Fibroblast of lung (primary cell): ENCODE results near the gene PCTP. TPM values are rescaled to one million over a fixed set of nuclear protein-coding genes. Genes with fewer than 3 reads are reported as not detected.
A peak's percentile ranks its signal among the peaks of the same experiment; 100 is the strongest.

Experiments
- DNase-seq, 2 donors: peaks; one replicate each; pipeline versions ENCODE4 v3.0.0 to v3.0.0-alpha.2; 2010; ENCODE audit warnings: low read depth in 2 of 2
- H2AFZ ChIP-seq: 2 replicates; pipeline ENCODE4 v1.5.1; 2012; ENCODE audit warnings: low read length, control low read depth, inconsistent platforms
- H3K27ac ChIP-seq: 2 replicates; pipeline ENCODE4 v1.5.1; 2011; ENCODE audit warnings: low read length, control low read depth; ENCODE audit not compliant: insufficient read depth
- H3K27me3 ChIP-seq: 2 replicates; pipeline ENCODE4 v1.5.1; 2011; ENCODE audit warnings: mild to moderate bottlenecking, low read length; ENCODE audit not compliant: control insufficient read depth, insufficient read depth
- H3K36me3 ChIP-seq: 2 replicates; pipeline ENCODE4 v1.5.1; 2011; ENCODE audit warnings: low read length; ENCODE audit not compliant: control insufficient read depth, insufficient read depth
- H3K4me1 ChIP-seq: 2 replicates; pipeline ENCODE4 v1.5.1; 2011; ENCODE audit warnings: low read length; ENCODE audit not compliant: control insufficient read depth, insufficient read depth; ENCODE audit errors: extremely low read depth
- H3K4me2 ChIP-seq: 2 replicates; pipeline ENCODE4 v1.5.1; 2011; ENCODE audit warnings: low read length, control low read depth; ENCODE audit not compliant: insufficient read depth; ENCODE audit errors: extremely low read depth
- H3K4me3 ChIP-seq, 4 experiments: fragments of 200-600 bp in 1 of 4; sonication (generic) in 1 of 4; replicated peaks in 1 of 4; 2 replicates each; pipeline ENCODE4 v1.5.1; 2011 to 2016; ENCODE audit warnings: low read length in 4 of 4, low read depth in 3 of 4, mild to moderate bottlenecking in 3 of 4, control low read depth in 2 of 4, inconsistent platforms in 1 of 4, mixed read lengths in 1 of 4; ENCODE audit not compliant: insufficient read depth in 1 of 4; ENCODE audit errors: control extremely low read depth in 1 of 4
- H3K79me2 ChIP-seq: 2 replicates; pipeline ENCODE4 v1.5.1; 2012; ENCODE audit warnings: mild to moderate bottlenecking, low read length, inconsistent platforms; ENCODE audit not compliant: control insufficient read depth, insufficient read depth
- H3K9ac ChIP-seq: 2 replicates; pipeline ENCODE4 v1.5.1; 2011; ENCODE audit warnings: mild to moderate bottlenecking, low read length, control low read depth; ENCODE audit not compliant: insufficient read depth
- H3K9me3 ChIP-seq: 2 replicates; pipeline ENCODE4 v1.5.1; 2012; ENCODE audit warnings: low read depth, low read length; ENCODE audit not compliant: control insufficient read depth, insufficient read depth
- H4K20me1 ChIP-seq: 2 replicates; pipeline ENCODE4 v1.5.1; 2011; ENCODE audit warnings: low read length; ENCODE audit not compliant: control insufficient read depth, insufficient read depth; ENCODE audit errors: extremely low read depth
- EZH2 ChIP-seq: IDR thresholded peaks from 2 replicates; pipeline ENCODE4 v1.5.1; 2012; ENCODE audit warnings: low read length, control low read depth, mild to moderate bottlenecking; ENCODE audit errors: missing control alignments
- polyA plus RNA-seq, 2 donors: library from polyadenylated mRNA; depleted of rRNA in 1 of 2; stranded (reverse) in 1 of 2; unstranded in 1 of 2; fragments of >200 nt; gene quantifications; 2 replicates each; pipeline ENCODE4 v1.2.1, GENCODE V29; 2011 to 2012; ENCODE audit warnings: missing spikeins in 1 of 2
- total RNA-seq: library from RNA; depleted of rRNA; stranded (reverse); fragments of >200 nt; gene quantifications from 2 replicates; pipeline ENCODE4 v1.2.1, GENCODE V29; 2014
- TF ChIP-seq, protein P1 (sequence below), 2 donors: IDR thresholded peaks in 1 of 2; conservative IDR thresholded peaks in 1 of 2; 1 replicate in 1 of 2; 2 replicates in 1 of 2; pipeline ENCODE4 v1.5.1; 2011 to 2012; ENCODE audit warnings: low read length in 2 of 2, control low read depth in 1 of 2, inconsistent platforms in 1 of 2, low read depth in 1 of 2, mild to moderate bottlenecking in 1 of 2

Gene PCTP
- total and polyA plus RNA-seq, 2 donors (not counting 1 experiment from before 2014, with no cell fraction given): 20.4 to 20.6 TPM

GRCh38 chr17:55729484-55729883 is 21.4 kb upstream of the PCTP start:
- H3K9ac ChIP-seq: no peak overlapping the region
- H3K4me1 ChIP-seq: peaks cover 46% of the 10 kb centered on the region
- no peak overlapping the region for H3K4me3 ChIP-seq
- H3K4me2 ChIP-seq: no peak overlapping the region
- no peak overlapping the region for H2AFZ ChIP-seq
- H3K79me2 ChIP-seq: no peaks in the 10 kb centered on the region
- TF ChIP-seq EZH2: no peak
- TF ChIP-seq, protein P1, sequence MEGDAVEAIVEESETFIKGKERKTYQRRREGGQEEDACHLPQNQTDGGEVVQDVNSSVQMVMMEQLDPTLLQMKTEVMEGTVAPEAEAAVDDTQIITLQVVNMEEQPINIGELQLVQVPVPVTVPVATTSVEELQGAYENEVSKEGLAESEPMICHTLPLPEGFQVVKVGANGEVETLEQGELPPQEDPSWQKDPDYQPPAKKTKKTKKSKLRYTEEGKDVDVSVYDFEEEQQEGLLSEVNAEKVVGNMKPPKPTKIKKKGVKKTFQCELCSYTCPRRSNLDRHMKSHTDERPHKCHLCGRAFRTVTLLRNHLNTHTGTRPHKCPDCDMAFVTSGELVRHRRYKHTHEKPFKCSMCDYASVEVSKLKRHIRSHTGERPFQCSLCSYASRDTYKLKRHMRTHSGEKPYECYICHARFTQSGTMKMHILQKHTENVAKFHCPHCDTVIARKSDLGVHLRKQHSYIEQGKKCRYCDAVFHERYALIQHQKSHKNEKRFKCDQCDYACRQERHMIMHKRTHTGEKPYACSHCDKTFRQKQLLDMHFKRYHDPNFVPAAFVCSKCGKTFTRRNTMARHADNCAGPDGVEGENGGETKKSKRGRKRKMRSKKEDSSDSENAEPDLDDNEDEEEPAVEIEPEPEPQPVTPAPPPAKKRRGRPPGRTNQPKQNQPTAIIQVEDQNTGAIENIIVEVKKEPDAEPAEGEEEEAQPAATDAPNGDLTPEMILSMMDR (conservative IDR thresholded peaks at IDR 0.05 in 1 of 2, IDR thresholded peaks at IDR 0.05 in 1 of 2; ENCODE audit: low read depth in 1 of 2, low read length in 2 of 2): no peak
- H3K27ac ChIP-seq: no peak overlapping the region
- no peaks in the 10 kb centered on the region for H3K9me3 ChIP-seq
- H4K20me1 ChIP-seq: no peaks in the 10 kb centered on the region
- no peaks in the 10 kb centered on the region for H3K36me3 ChIP-seq
- DNase-seq: no peak
- H3K27me3 ChIP-seq: no peaks in the 10 kb centered on the region

- H3K79me2 ChIP-seq: no peaks in the 10 kb centered on the region
- DNase-seq: no peak
- no peak overlapping the region for H3K4me2 ChIP-seq
- no peak overlapping the region for H2AFZ ChIP-seq
- no peak overlapping the region for H3K27ac ChIP-seq
- no peaks in the 10 kb centered on the region for H3K27me3 ChIP-seq
- no peaks in the 10 kb centered on the region for H3K36me3 ChIP-seq
- no peaks in the 10 kb centered on the region for H3K9me3 ChIP-seq
- H3K4me3 ChIP-seq: no peak overlapping the region
- TF ChIP-seq EZH2: no peak
- TF ChIP-seq, protein P1 (conservative IDR thresholded peaks at IDR 0.05 in 1 of 2, IDR thresholded peaks at IDR 0.05 in 1 of 2; ENCODE audit: low read depth in 1 of 2, low read length in 2 of 2): no peak
- H3K9ac ChIP-seq: no peak overlapping the region
- H3K4me1 ChIP-seq: peaks cover 46% of the 10 kb centered on the region
- no peaks in the 10 kb centered on the region for H4K20me1 ChIP-seq
Measured at GRCh38 chr17:55730380-55730779, 20.5 kb upstream of the PCTP start.

- Histone ChIP-seq H3K4me2 (no peak overlapping the region), H3K27me3 (no peaks in the 10 kb centered on the region), H3K9ac (no peak overlapping the region), H3K4me1 (peaks cover 45% of the 10 kb centered on the region), H2AFZ (peak overlapping the region; percentile 29), H3K9me3 (no peaks in the 10 kb centered on the region), H3K27ac (no peak overlapping the region), H3K4me3 (peak overlapping the region in 1 of 4 experiments; percentile 11), H3K79me2 (no peaks in the 10 kb centered on the region), H3K36me3 (no peaks in the 10 kb centered on the region), H4K20me1 (no peaks in the 10 kb centered on the region)
- TF ChIP-seq, protein P1 (conservative IDR thresholded peaks at IDR 0.05 in 1 of 2, IDR thresholded peaks at IDR 0.05 in 1 of 2; ENCODE audit: low read depth in 1 of 2, low read length in 2 of 2): no peak
- TF ChIP-seq EZH2: no peak
- DNase-seq: peak in 1 of 2 donors; percentile 33
Measured at GRCh38 chr17:55730808-55731207, 20.0 kb upstream of the PCTP start.
